H9 (cell line): ENCODE results near the gene THOP1. TPM values are rescaled to one million over a fixed set of nuclear protein-coding genes. Genes with fewer than 3 reads are reported as not detected.

Source experiments
- DNase-seq: peaks from one replicate; pipeline ENCODE4 v3.0.0-alpha.2; 2017
- H2AFZ ChIP-seq: one replicate; pipeline ENCODE4 v1.6.1; 2013; ENCODE audit warnings: mild to moderate bottlenecking, low read length, control low read depth, moderate library complexity
- H2AK5ac ChIP-seq: 2 replicates; pipeline ENCODE4 v1.6.1; 2013; ENCODE audit warnings: low read length, control low read depth, mixed read lengths; ENCODE audit not compliant: insufficient read length
- H2BK120ac ChIP-seq: one replicate; pipeline ENCODE4 v1.6.1; 2013; ENCODE audit warnings: low read depth, mild to moderate bottlenecking, low read length, control low read depth, inconsistent platforms; ENCODE audit not compliant: poor library complexity, severe bottlenecking
- H2BK12ac ChIP-seq: 2 replicates; pipeline ENCODE4 v1.6.1; 2013; ENCODE audit warnings: low read length, control low read depth, mixed read lengths, low read depth; ENCODE audit not compliant: insufficient read length
- H2BK15ac ChIP-seq: 2 replicates; pipeline ENCODE4 v1.6.1; 2013; ENCODE audit warnings: low read depth, low read length, control low read depth
- H2BK20ac ChIP-seq: one replicate; pipeline ENCODE4 v1.6.1; 2013; ENCODE audit warnings: low read depth, mild to moderate bottlenecking, low read length, control low read depth, inconsistent platforms; ENCODE audit not compliant: poor library complexity, severe bottlenecking
- H2BK5ac ChIP-seq: 2 replicates; pipeline ENCODE4 v1.6.1; 2013; ENCODE audit warnings: low read length, control low read depth, mixed read lengths; ENCODE audit not compliant: insufficient read length
- H3K14ac ChIP-seq: 2 replicates; pipeline ENCODE4 v1.6.1; 2013; ENCODE audit warnings: low read length, control low read depth; ENCODE audit not compliant: insufficient read depth
- H3K18ac ChIP-seq: 2 replicates; pipeline ENCODE4 v1.6.1; 2013; ENCODE audit warnings: low read depth, mild to moderate bottlenecking, mixed read lengths, low read length, control low read depth; ENCODE audit not compliant: insufficient read length
- H3K23ac ChIP-seq: 2 replicates; pipeline ENCODE4 v1.6.1; 2013; ENCODE audit warnings: low read length, control low read depth, mixed read lengths, low read depth; ENCODE audit not compliant: insufficient read length
- H3K23me2 ChIP-seq: 2 replicates; pipeline ENCODE4 v1.6.1; 2013; ENCODE audit warnings: low read depth, mild to moderate bottlenecking, mixed read lengths, low read length, control low read depth; ENCODE audit not compliant: insufficient read length, poor library complexity, severe bottlenecking
- H3K27ac ChIP-seq: 2 replicates; pipeline ENCODE4 v1.5.1; 2013; ENCODE audit warnings: low read length, control low read depth, mixed read lengths, low read depth; ENCODE audit not compliant: insufficient read length
- H3K27me3 ChIP-seq: 2 replicates; pipeline ENCODE4 v1.6.1; 2013; ENCODE audit warnings: low read length, control low read depth, inconsistent platforms; ENCODE audit not compliant: insufficient read depth
- H3K4ac ChIP-seq: 2 replicates; pipeline ENCODE4 v1.6.1; 2013; ENCODE audit warnings: low read depth, mild to moderate bottlenecking, control low read depth, inconsistent platforms, low read length, moderate library complexity
- H3K4me1 ChIP-seq: 2 replicates; pipeline ENCODE4 v1.6.1; 2013; ENCODE audit warnings: low read length, control low read depth, inconsistent platforms; ENCODE audit not compliant: insufficient read depth
- H3K4me2 ChIP-seq: 2 replicates; pipeline ENCODE4 v1.6.1; 2013; ENCODE audit warnings: low read length, control low read depth, mixed read lengths; ENCODE audit not compliant: insufficient read length, insufficient read depth
- H3K56ac ChIP-seq: 2 replicates; pipeline ENCODE4 v1.6.1; 2013; ENCODE audit warnings: low read depth, mild to moderate bottlenecking, mixed read lengths, low read length, control low read depth; ENCODE audit not compliant: insufficient read length
- H3K79me1 ChIP-seq: 2 replicates; pipeline ENCODE4 v1.6.1; 2013; ENCODE audit warnings: low read depth, mild to moderate bottlenecking, moderate library complexity, low read length, control low read depth, inconsistent platforms; ENCODE audit not compliant: insufficient read depth, poor library complexity, severe bottlenecking
- H3K79me2 ChIP-seq: 2 replicates; pipeline ENCODE4 v1.6.1; 2013; ENCODE audit warnings: low read length, control low read depth, inconsistent platforms; ENCODE audit not compliant: insufficient read depth
- H3K9ac ChIP-seq: 2 replicates; pipeline ENCODE4 v1.6.1; 2013; ENCODE audit warnings: low read length, control low read depth, mixed read lengths; ENCODE audit not compliant: insufficient read length; ENCODE audit errors: extremely low read depth
- H3K9me3 ChIP-seq: one replicate; pipeline ENCODE4 v1.6.1; 2013; ENCODE audit warnings: low read depth, low read length, inconsistent platforms; ENCODE audit not compliant: control insufficient read depth
- H3T11ph ChIP-seq: one replicate; pipeline ENCODE4 v1.6.1; 2013; ENCODE audit warnings: mild to moderate bottlenecking, low read length, control low read depth, inconsistent platforms
- H4K20me1 ChIP-seq: one replicate; pipeline ENCODE4 v1.6.1; 2013; ENCODE audit not compliant: control insufficient read depth, insufficient read length, insufficient read depth
- H4K5ac ChIP-seq: 2 replicates; pipeline ENCODE4 v1.6.1; 2013; ENCODE audit warnings: low read depth, mild to moderate bottlenecking, mixed read lengths, low read length, control low read depth; ENCODE audit not compliant: insufficient read length
- H4K8ac ChIP-seq: replicated peaks from 2 replicates; pipeline ENCODE4 v1.6.1; 2013; ENCODE audit warnings: low read length, control low read depth, mixed read lengths, low read depth; ENCODE audit not compliant: insufficient read length
- H4K91ac ChIP-seq: 2 replicates; pipeline ENCODE4 v1.6.1; 2013; ENCODE audit warnings: low read depth, mild to moderate bottlenecking, moderate library complexity, mixed read lengths, low read length, control low read depth; ENCODE audit not compliant: insufficient read length
- H3K27ac Mint-ChIP-seq, 3 experiments: 2 replicates in 2 of 3; 3 replicates in 1 of 3; pipeline ENCODE4 v1.8.0; 2020 to 2021; ENCODE audit warnings: mixed read lengths in 3 of 3, mild to moderate bottlenecking in 1 of 3, moderate library complexity in 1 of 3
- H3K27me3 Mint-ChIP-seq: 2 replicates; pipeline ENCODE4 v1.8.0; 2021; ENCODE audit warnings: low read depth, mild to moderate bottlenecking, moderate library complexity, mixed read lengths
- H3K36me3 Mint-ChIP-seq, 3 experiments: 2 replicates in 2 of 3; 3 replicates in 1 of 3; pipeline ENCODE4 v1.8.0; 2020 to 2021; ENCODE audit warnings: low read depth in 3 of 3, mixed read lengths in 3 of 3; ENCODE audit not compliant: insufficient read depth in 1 of 3
- H3K4me1 Mint-ChIP-seq, 2 experiments: 2 replicates each; pipeline ENCODE4 v1.8.0; 2020; ENCODE audit warnings: mixed read lengths in 2 of 2
- H3K4me3 Mint-ChIP-seq, 2 experiments: 2 replicates in 1 of 2; 3 replicates in 1 of 2; pipeline ENCODE4 v1.8.0; 2020 to 2021; ENCODE audit warnings: mild to moderate bottlenecking in 2 of 2, mixed read lengths in 2 of 2, moderate library complexity in 1 of 2
- H3K9me3 Mint-ChIP-seq, 2 experiments: 2 replicates in 1 of 2; 3 replicates in 1 of 2; pipeline ENCODE4 v1.8.0; 2020; ENCODE audit warnings: mild to moderate bottlenecking in 2 of 2, mixed read lengths in 2 of 2, moderate library complexity in 1 of 2
- CTCF ChIP-seq: fragments of 200-600 bp; sonication (generic); conservative IDR thresholded peaks from 3 replicates; pipeline ENCODE4 v1.8.0; 2021; ENCODE audit warnings: antibody characterized with exemption, mild to moderate bottlenecking
- WGBS: extraction: QIAGEN DNeasy Blood & Tissue Kit; methylation state at CpG from one replicate; pipeline ENCODE4 v1.1.7; 2013; ENCODE audit warnings: missing lambda C conversion rate, low lambda C conversion rate, mixed read lengths; ENCODE audit not compliant: insufficient read length; ENCODE audit errors: extremely low coverage; 5-methylcytosine and 5-hydroxymethylcytosine counted together
- total RNA-seq: library from RNA; stranded (reverse); gene quantifications from 2 replicates; pipeline ENCODE4 v1.2.1, GENCODE V29; 2021

The THOP1 gene
- total RNA-seq, 1 experiment from 2014 or later: 150 TPM

GRCh38 chr19:2824129-2824528 is 38.8 kb downstream of the THOP1 start:
- no peak for TF ChIP-seq CTCF
- H2BK5ac ChIP-seq: no peak overlapping the region
- no peak overlapping the region for H3K18ac ChIP-seq
- H3K27me3 ChIP-seq: no peaks in the 10 kb centered on the region
- no peak overlapping the region for H2AFZ ChIP-seq
- H4K8ac ChIP-seq: no peak overlapping the region
- no peaks in the 10 kb centered on the region for H3K79me2 ChIP-seq
- peaks cover 6% of the 10 kb centered on the region for H3K9me3 ChIP-seq
- no peak overlapping the region for H2BK15ac ChIP-seq
- Mint-ChIP-seq H3K4me1 (peaks cover 3% of the 10 kb centered on the region in 2 experiments; a peak in 1 of 4 replicates), H3K4me3 (no peak overlapping the region), H3K27me3 (no peaks in the 10 kb centered on the region), H3K27ac (no peak overlapping the region), H3K36me3 (peaks cover 34 to 49% (median 39%) of the 10 kb centered on the region in 3 experiments), H3K9me3 (peaks cover 21 to 37% of the 10 kb centered on the region in 2 experiments)
- no peaks in the 10 kb centered on the region for H3K79me1 ChIP-seq
- H2BK20ac ChIP-seq: no peak overlapping the region
- H3K4ac ChIP-seq: no peak overlapping the region
- H3K27ac ChIP-seq: no peak overlapping the region
- no peak overlapping the region for H3K56ac ChIP-seq
- H3K4me1 ChIP-seq: no peaks in the 10 kb centered on the region
- H2AK5ac ChIP-seq: no peak overlapping the region
- H4K5ac ChIP-seq: no peak overlapping the region
- no peak overlapping the region for H2BK12ac ChIP-seq
- no peak overlapping the region for H3K9ac ChIP-seq
- no peak overlapping the region for H3K4me2 ChIP-seq
- H4K91ac ChIP-seq: no peak overlapping the region
- no peaks in the 10 kb centered on the region for H3K23me2 ChIP-seq
- no peak overlapping the region for H3K14ac ChIP-seq
- no CpG with 5 or more reads among the region's 8 CpGs for WGBS
- no peak overlapping the region for H3T11ph ChIP-seq
- H3K23ac ChIP-seq: no peak overlapping the region
- no peak for DNase-seq
- no peak overlapping the region for H2BK120ac ChIP-seq
- H4K20me1 ChIP-seq: peaks cover 2% of the 10 kb centered on the region
